Gastrocnemius medialis (tissue), 4 donors: ENCODE data around the gene GDF9. TPM values are rescaled to one million over a fixed set of nuclear protein-coding genes. Genes with fewer than 3 reads are reported as not detected.
A peak's percentile ranks its signal among the peaks of the same experiment; 100 is the strongest.

ENCODE experiments used
- ATAC-seq, 2 donors: fragments of 150-250 bp; one replicate each; pipeline ENCODE4 v1.9.1; 2016
- DNase-seq, 2 donors: peaks; one replicate each; pipeline ENCODE4 v3.0.0-alpha.2; 2019
- H3K27ac ChIP-seq, 4 donors: fragments of 200-600 bp; sonication (generic); 1 replicate in 1 of 4; 2 replicates in 3 of 4; pipeline ENCODE4 v1.5.1; 2016 to 2018; ENCODE audit warnings: mild to moderate bottlenecking in 2 of 4, moderate library complexity in 1 of 4
- H3K27me3 ChIP-seq, 3 donors: fragments of 200-600 bp; sonication (generic) in 2 of 3; 1 replicate in 1 of 3; 2 replicates in 2 of 3; pipeline versions ENCODE4 v1.5.1 to v1.6.0; 2016 to 2019; ENCODE audit warnings: mild to moderate bottlenecking in 1 of 3, moderate library complexity in 1 of 3
- H3K36me3 ChIP-seq, 2 donors: fragments of 200-600 bp; sonication (generic) in 1 of 2; one replicate each; pipeline ENCODE4 v1.5.1; 2017 to 2018
- H3K4me1 ChIP-seq, 2 donors: fragments of 200-600 bp; sonication (generic) in 1 of 2; one replicate each; pipeline ENCODE4 v1.5.1; 2016 to 2017; ENCODE audit warnings: mild to moderate bottlenecking in 2 of 2
- H3K4me3 ChIP-seq, 4 donors: fragments of 200-600 bp; sonication (generic) in 3 of 4; 1 replicate in 1 of 4; 2 replicates in 3 of 4; pipeline ENCODE4 v1.5.1; 2016 to 2019; ENCODE audit warnings: mild to moderate bottlenecking in 2 of 4
- H3K9me3 ChIP-seq, 3 donors: fragments of 200-600 bp; sonication (generic) in 2 of 3; 1 replicate in 1 of 3; 2 replicates in 2 of 3; pipeline ENCODE4 v1.5.1; 2016 to 2019
- CTCF ChIP-seq, 5 experiments: fragments of 450-650 bp in 3 of 5; fragments of 200-600 bp in 2 of 5; sonication (generic) in 2 of 5; IDR thresholded peaks in 4 of 5; conservative IDR thresholded peaks in 1 of 5; 1 replicate in 4 of 5; 2 replicates in 1 of 5; pipeline ENCODE4 v1.5.1; 2016 to 2019; ENCODE audit warnings: antibody characterized with exemption in 5 of 5, mild to moderate bottlenecking in 3 of 5, moderate library complexity in 3 of 5
- POLR2A ChIP-seq, 2 donors: fragments of 450-650 bp; IDR thresholded peaks; one replicate each; pipeline ENCODE4 v1.6.1; 2017; ENCODE audit warnings: antibody characterized with exemption in 2 of 2, mild to moderate bottlenecking in 2 of 2, moderate library complexity in 2 of 2
- in situ Hi-C, 4 donors: fragments of 200-750 bp; cut with MboI; loops; one replicate each; pipeline versions ENCODE4 v1.15.0 to v1.8.0; 2017; ENCODE audit warnings: low sequenced_read_pairs in 4 of 4
- intact Hi-C: fragments of 100-400 bp; cut with DNase I; formaldehyde crosslinking; loops from one replicate; pipeline ENCODE4 v1.15.1; 2023; ENCODE audit warnings: low total_unique reads
- total RNA-seq, 4 donors: library from RNA; depleted of rRNA; stranded (reverse); fragments of >200 nt; gene quantifications; one replicate each; pipeline versions ENCODE4 v1.1.0 to v1.2.3, GENCODE V29; 2016

GDF9 gene
- total RNA-seq, 4 donors from 2014 or later: 0.13 to 2.5 (median 0.46) TPM; not detected in 1

DNA sequence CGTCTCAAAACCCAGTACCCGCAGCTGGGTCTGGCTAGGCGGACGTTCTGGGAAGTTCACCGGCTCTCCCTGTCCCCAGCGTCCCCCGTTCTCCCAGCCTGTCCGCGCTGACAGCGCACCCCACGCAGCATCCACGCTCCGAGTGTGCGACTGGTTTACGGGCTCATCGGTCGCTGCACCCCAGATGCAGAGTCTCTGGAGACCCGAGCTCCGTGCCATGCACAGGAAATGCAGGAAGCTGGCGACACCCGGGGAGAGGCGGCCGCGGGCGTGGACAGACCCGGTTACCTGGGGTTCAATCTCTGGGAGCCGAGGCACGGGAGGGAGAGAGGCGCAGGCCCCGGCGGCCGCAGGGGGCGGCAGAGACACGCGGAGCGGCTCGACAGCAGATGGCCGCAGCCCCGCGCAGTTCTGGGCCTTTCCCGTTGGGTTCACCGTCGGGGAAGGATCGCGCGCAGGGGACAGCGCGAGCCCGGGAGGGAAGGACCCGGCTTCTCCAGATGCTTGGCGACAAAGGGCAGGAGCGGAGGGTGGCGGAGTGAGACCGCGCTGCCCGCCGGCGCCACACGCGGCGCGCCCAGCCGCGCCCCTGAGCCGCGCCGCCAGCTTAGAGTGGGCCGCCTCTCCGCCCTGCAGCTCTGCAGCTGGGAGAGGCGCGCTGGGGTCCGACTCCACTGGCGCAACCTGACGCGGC is 36.4 kb downstream of the GDF9 start:
- peaks cover 0 to 3% (median 0%) of the 10 kb centered on the region in 3 donors for H3K27me3 ChIP-seq
- H3K9me3 ChIP-seq: no peaks in the 10 kb centered on the region
- in situ Hi-C loops: loop anchor here in 1 of 4 donors (10.0 kb wide), 1 partner anchor 85 kb away; the partner anchor contains the start of gene CCNI2
- peak overlapping the region; percentile 53 to 72 (median 56) for H3K4me3 ChIP-seq
- H3K27ac ChIP-seq: peak overlapping the region; percentile 12 to 78 (median 74)
- no peaks in the 10 kb centered on the region for H3K36me3 ChIP-seq
- DNase-seq (peak; percentile 29 to 50), ATAC-seq (peak; percentile 91 to 92)
- no peaks in the 10 kb centered on the region for H3K4me1 ChIP-seq
- peak; percentile 72 to 95 (median 85) for TF ChIP-seq CTCF (IDR thresholded peaks at IDR 0.05 in 4 of 5, conservative IDR thresholded peaks at IDR 0.05 in 1 of 5)
- TF ChIP-seq POLR2A (IDR thresholded peaks at IDR 0.05): no peak
- intact Hi-C loops: loop anchor here (1.0 to 5.0 kb wide), 3 partner anchors 36 to 222 kb away; partner anchors contain the start of genes GDF9, HSPA4 and UQCRQ

- H3K4me3 ChIP-seq: peak overlapping the region in 2 of 4 donors; percentile 53 to 57
- H3K9me3 ChIP-seq: no peaks in the 10 kb centered on the region
- in situ Hi-C loops: loop anchor here in 1 of 4 donors (10.0 kb wide), 1 partner anchor 84 kb away; the partner anchor contains the start of gene CCNI2
- no peak overlapping the region for H3K27ac ChIP-seq
- DNase-seq: no peak
- ATAC-seq: no peak
- H3K4me1 ChIP-seq: no peaks in the 10 kb centered on the region
- intact Hi-C loops: no loop called here
- peaks cover 0 to 3% (median 0%) of the 10 kb centered on the region in 3 donors for H3K27me3 ChIP-seq
- H3K36me3 ChIP-seq: no peaks in the 10 kb centered on the region
- TF ChIP-seq CTCF (IDR thresholded peaks at IDR 0.05 in 4 of 5, conservative IDR thresholded peaks at IDR 0.05 in 1 of 5): no peak
- TF ChIP-seq POLR2A (IDR thresholded peaks at IDR 0.05): no peak
These were observed 37.3 kb downstream of the GDF9 start for GRCh38 chr5:132828846-132829494.

DNA sequence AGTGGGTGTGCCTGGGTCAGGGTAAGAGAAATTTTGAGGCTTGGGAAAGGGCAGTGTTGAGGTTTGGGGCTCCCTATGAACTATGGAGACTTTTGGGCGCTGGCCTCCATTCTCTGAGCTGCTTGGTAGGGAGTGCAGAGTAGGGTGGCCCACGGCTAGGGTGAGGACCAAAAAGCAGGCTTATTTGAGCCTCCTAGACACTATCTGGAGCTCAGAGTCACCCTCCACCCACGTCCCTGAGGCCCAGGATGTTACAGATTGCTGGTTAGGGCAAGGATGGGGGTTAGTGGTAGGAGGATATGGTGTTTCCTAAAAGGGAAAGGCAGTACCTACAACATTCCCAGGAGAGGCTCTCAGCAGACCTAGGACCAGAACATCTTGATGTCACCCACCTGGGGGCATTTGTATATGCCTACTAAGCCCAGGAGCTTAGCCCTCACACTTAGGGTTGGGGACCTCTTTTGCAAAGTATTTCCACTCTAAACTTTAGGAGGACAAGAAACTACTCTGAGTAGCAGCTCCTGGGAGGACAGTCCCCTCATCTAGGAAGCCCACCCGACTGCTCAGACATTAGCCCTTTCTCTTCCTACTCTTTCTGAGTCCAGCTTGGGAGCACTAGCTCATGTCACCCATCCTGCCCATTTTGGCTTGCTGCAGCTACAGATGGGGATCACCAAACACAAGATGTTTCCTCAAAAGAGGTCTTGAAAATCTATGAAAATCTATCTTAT is 38.2 kb downstream of the GDF9 start:
- ATAC-seq: no peak
- Histone ChIP-seq H3K4me3 (no peak overlapping the region), H3K27ac (no peak overlapping the region), H3K36me3 (no peaks in the 10 kb centered on the region), H3K9me3 (no peaks in the 10 kb centered on the region), H3K27me3 (peaks cover 0 to 3% (median 0%) of the 10 kb centered on the region in 3 donors), H3K4me1 (no peaks in the 10 kb centered on the region)
- TF ChIP-seq POLR2A (IDR thresholded peaks at IDR 0.05): no peak
- no peak for TF ChIP-seq CTCF (IDR thresholded peaks at IDR 0.05 in 4 of 5, conservative IDR thresholded peaks at IDR 0.05 in 1 of 5)
- intact Hi-C loops (no loop called here), in situ Hi-C loops (loop anchor here in 1 of 4 donors (10.0 kb wide), 1 partner anchor 83 kb away; the partner anchor contains the start of gene CCNI2)
- DNase-seq: no peak

DNA sequence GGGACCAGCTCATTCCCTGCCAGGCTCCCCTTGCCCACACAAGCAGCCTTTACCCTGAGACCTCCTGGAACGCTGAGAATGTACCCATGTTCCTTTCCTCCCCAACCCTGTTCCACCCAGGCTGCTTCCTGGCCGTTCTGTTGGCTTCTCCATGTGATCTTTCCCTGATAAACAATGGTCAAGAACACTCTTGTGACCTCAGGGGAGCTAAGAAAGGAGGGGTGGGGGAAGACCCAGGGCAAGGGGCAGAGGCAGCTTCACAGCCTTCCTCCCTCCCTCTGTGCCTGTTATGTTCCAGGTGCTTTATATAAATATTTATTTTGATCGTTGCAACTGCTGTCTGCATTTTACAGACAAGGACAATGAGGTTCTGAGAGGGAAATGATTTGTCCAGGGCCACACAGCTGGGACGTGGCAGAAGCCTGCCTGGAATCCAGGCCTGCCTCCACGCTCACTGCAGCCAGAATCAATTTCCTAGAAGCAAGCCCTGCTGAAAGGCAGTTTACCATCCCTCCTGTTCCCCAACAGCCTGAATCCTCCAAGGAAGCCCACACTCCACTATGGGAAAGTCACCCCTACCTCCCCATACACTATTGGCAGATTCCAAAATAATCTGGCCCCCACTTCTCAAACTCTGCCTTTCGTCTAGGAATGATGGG is 39.7 kb downstream of the GDF9 start:
- in situ Hi-C loops: loop anchor here in 1 of 4 donors (10.0 kb wide), 1 partner anchor 82 kb away; the partner anchor contains the start of gene CCNI2
- Histone ChIP-seq H3K9me3 (no peaks in the 10 kb centered on the region), H3K36me3 (no peaks in the 10 kb centered on the region), H3K4me3 (no peak overlapping the region), H3K27ac (peak overlapping the region in 1 of 4 donors; percentile 18), H3K4me1 (no peaks in the 10 kb centered on the region), H3K27me3 (peaks cover 0 to 3% (median 0%) of the 10 kb centered on the region in 3 donors)
- intact Hi-C loops: no loop called here
- TF ChIP-seq CTCF (IDR thresholded peaks at IDR 0.05 in 4 of 5, conservative IDR thresholded peaks at IDR 0.05 in 1 of 5) (no peak), POLR2A (IDR thresholded peaks at IDR 0.05) (no peak)
- ATAC-seq (no peak), DNase-seq (no peak)
